Dermis microvascular lymphatic vessel endothelial cell (primary cell): ENCODE data around the gene KIF4A. TPM values are rescaled to one million over a fixed set of nuclear protein-coding genes. Genes with fewer than 3 reads are reported as not detected.
"Not testable (repeated sequence)": the region's sequence is repeated elsewhere in the genome, so short reads cannot be mapped to it uniquely, and the experiment has no call there.

Source experiments
- DNase-seq, 2 donors: peaks; one replicate each; pipeline versions ENCODE4 v3.0.0 to v3.0.0-alpha.2; 2010; ENCODE audit warnings: low read depth in 2 of 2
- total RNA-seq: library from RNA; depleted of rRNA; stranded (reverse); fragments of >200 nt; gene quantifications from 2 replicates; pipeline ENCODE4 v1.2.1, GENCODE V29; 2014

Gene KIF4A
- total RNA-seq, 1 donor from 2014 or later = 9.5 TPM

DNA sequence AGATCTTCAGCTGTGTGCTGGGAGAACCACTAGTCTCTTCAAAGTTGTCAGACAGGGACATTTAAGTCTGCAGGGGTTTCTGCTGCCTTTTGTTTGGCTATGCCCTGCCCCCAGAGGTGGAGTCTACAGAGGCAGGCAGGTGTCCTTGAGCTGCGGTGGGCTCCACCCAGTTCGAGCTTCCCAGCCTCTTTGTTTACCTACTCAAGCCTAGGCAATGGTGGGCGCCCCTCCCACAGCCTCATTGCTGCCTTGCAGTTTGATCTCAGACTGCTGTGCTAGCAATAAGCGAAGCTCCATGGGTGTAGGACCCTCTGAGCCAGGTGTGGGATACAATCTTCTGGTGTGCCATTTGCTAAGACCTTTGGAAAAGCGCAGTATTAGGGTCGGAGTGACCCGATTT is 78.8 kb downstream of the KIF4A start:
- DNase-seq = not testable (repeated sequence)

DNA sequence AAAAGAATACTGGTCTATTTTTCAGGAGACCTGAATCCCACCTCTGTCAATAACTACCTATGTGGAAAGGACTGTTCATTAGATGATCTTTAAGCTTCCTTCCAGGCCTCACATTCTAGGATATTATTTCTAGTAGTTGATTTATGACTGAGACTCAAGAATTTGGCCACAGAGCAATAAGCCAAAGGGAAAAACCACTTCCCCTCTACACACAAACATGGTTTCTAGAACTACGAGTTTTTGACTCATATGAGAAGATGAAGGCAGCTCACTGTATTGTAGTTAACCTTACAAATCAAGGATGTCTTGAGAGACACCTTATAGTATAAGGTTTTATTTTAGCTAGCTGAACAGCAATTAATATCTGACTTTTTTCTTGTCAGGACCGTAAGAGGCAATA is 96.3 kb downstream of the KIF4A start:
- no peak for DNase-seq

DNA sequence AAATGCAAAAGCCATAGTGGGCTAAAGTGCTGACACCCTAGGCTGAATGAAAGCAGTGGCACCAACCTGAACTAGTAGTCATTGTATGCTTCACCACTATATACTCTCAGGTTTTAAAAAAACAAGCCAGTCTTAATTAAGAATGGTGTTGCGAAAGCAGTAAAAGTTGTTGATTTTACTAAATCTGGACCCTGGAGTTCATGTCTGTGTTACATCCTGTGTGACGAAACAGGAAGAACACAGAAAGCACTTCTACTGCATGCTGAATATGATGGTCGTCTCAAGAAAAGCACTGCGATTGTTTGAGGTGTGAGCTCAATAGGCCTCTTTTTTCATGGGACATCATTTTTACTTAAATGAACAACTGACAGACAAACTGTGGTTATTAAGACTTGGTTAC is 109.0 kb downstream of the KIF4A start:
- peak; percentile 6 to 27 for DNase-seq

- DNase-seq = not testable (repeated sequence)
Measured at GRCh38 chrX:70400181-70400580, 110.3 kb downstream of the KIF4A start.

GRCh38 chrX:70402721-70403120 is 112.8 kb downstream of the KIF4A start:
- no peak for DNase-seq

- DNase-seq = no peak
Measured at GRCh38 chrX:70405003-70405402, 115.1 kb downstream of the KIF4A start.

DNA sequence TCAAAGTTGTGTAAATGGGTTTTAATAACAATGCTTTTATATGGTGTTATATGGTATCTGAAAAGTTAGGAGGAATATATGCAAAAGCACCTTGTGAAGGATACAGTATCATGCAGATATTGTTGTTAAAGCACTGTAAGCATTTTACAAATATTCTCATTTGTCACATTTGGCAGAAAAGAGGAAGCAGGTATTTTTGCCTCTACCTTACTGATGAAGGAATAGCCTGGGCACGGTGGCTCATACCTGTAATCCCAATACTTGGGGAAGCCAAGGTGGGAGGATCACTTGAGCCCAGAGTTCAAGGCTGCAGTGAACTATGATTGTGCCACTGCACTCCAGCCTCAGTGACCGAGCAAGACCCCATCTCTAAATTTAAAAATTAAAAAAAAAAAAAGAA is 121.0 kb downstream of the KIF4A start:
- DNase-seq = no peak

GRCh38 chrX:70411475-70411874 is 121.6 kb downstream of the KIF4A start:
- DNase-seq = no peak

DNA sequence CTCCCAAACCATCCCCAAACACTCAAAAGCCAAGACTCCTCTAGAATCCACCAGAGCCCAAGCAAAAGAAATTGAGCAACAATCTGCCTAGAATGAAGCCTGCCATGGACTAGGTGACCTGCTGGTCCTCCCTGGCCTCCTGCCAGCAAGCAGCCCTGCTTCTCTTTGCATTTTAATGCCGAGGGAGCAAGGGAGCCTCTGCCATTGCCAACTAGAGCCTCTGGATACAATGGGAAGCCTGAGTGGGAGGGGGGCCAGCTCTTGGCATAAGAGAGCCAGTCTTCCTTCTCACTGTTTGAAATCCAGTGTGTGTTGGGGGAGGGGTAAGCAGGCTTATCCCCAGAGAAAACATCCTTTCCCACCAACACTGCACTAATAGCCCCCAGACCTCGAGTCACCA is 131.7 kb downstream of the KIF4A start:
- DNase-seq = no peak

DNA sequence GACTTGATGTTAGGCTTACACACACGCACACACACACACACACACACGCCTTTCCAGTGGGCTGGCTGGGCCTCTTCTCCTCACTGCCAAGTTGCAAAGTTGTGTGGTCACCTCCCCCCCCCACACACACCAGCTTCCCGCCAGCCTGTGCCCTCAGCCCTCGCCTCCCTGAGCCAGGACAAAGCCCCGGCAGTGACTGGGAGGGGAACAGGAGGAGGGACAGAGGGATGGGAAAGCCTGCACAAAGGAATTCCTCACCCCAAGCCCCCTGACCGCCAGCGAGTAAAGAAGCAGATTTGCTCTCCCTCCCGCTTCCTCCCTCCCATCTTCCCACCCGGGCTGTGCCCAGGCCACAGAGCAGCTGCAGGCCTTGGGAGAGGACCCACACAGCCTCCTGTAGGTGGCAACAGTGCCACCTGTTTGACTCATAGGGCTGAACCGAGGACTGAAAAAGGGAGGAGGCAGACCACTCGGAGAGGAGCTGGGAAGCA is 133.0 kb downstream of the KIF4A start, which contains the start of gene GDPD2:
Gene GDPD2 (plus strand): TSS at position 464 of the 491 bp plus-strand sequence. CDS start 1,671 bp downstream, outside the sequence.
- DNase-seq = no peak

DNA sequence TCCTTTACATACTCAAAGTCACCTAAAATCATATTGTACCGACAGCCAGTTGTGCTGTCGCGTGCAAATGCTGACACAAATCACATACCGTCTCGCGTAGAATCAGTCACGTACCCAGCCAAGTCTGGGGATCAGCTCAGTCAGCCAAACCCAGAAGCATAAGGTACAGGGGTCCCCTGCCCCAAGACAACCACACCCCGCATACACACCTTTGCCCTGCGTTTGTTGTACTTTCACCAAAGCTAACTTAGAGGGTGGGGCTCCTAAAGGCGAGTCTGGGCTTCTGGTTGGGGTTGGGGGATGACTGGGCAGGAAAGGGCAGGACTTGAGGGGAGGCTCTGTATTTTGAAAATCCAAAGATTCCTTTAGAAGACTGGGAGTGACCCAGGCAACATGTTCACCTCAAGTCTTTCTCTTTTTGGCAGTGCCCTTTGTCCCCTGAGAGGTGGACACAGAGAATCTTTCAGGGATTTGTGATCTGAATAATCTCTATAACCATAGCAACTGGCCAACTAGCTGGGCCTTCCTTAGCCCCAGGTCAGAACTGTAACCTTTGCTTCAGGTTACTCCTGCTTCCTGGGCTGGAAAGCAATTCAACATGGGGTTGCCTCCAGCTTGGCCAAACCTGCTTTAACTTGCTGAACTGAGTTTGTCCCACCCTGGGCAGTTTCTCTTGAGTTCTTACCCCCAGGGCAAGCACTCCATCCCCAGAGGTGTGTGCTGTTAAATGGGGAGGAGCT is 134.2 kb downstream of the KIF4A start:
- DNase-seq = no peak

- no peak for DNase-seq
Measured at GRCh38 chrX:70424801-70425200, 134.9 kb downstream of the KIF4A start.

GRCh38 chrX:70426286-70427278 is 136.7 kb downstream of the KIF4A start:
- no peak for DNase-seq

DNA sequence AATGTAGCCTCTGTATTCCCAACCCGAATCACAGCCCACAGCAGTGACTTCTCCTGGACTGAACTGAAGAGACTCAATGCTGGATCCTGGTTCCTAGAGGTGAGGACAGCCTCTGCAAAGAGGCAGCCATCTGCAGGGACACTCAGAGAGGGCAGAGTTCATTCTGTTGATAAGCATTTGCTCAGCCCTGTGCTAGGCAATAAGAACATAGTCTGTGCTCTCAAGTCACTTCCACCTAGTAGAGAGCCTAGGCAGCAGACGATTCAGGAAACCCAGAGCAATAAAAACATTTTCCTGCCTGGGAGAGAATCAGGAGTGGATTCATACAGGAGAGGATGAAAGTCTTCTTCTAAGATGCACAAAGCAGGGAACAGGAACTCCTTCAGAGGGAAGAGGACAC is 137.5 kb downstream of the KIF4A start:
- DNase-seq = no peak

DNA sequence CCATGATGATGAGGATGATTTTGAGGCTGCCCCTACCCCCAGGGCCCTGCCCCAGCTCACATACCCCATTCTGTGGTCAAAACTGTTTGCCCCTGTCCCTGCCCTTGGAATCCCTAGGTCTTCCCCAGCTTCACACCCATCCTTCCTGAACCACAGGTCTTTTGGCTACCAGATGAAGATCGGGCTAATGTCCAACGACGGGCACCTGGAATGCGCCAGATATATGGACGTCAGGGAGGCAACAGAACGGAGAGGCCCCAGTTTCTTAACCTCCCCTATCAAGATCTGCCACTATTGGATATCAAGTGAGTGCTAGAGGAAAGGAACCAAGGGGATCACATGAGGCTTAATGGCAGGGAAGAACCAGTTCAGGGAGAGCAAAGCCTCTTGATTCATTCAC is 139.9 kb downstream of the KIF4A start:
- no peak for DNase-seq

DNA sequence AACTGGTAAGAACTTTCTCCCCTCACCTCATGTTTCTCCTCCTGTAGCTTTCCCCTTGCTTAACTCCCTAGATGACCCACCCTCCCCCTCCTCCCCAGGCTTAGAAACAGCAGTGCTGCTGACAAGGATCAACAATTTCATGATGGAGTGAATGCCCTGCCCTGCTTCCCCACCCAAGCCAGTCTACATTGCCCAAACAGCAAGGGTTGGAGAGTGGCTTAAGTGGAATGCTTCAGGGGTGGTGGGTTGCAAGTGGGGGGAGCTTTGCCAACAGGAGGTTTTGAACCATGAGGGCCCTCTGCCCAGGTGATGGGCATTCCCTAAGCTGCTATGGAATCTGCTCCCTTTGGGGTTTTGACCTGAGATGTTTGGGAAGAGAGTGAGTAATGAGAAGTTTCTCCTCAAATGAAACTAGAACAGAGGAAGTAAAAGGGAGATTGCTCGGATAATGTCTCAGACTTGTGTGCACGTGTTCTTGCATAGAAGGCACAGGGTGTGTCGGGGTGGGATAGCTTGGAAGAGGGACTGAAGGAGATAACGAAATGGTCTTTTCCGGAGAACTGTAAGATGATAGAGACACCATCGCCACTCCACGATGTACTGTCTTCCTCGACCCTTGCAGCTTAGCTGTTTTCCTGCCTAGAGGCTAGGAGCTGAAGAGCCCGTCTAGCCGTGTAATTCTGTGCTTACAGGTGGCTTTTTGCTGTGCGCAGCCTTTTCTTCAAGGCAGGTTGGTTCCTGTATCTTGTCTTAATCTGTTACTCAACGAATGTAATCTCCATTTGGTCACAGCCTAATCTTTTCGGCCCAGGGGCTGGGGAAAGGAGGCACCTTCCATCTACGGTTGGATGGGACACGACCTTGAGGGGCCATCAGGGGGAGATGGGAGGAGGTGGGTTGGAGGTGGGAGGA is 143.3 kb downstream of the KIF4A start:
- no peak for DNase-seq

- DNase-seq = peak; percentile 50 to 61
Measured at GRCh38 chrX:70433848-70434351, 144.0 kb downstream of the KIF4A start.

- peak; percentile 54 to 78 for DNase-seq
Measured at GRCh38 chrX:70434352-70434866, 144.5 kb downstream of the KIF4A start.

- DNase-seq = no peak
Measured at GRCh38 chrX:70434914-70435586, 145.1 kb downstream of the KIF4A start.

DNA sequence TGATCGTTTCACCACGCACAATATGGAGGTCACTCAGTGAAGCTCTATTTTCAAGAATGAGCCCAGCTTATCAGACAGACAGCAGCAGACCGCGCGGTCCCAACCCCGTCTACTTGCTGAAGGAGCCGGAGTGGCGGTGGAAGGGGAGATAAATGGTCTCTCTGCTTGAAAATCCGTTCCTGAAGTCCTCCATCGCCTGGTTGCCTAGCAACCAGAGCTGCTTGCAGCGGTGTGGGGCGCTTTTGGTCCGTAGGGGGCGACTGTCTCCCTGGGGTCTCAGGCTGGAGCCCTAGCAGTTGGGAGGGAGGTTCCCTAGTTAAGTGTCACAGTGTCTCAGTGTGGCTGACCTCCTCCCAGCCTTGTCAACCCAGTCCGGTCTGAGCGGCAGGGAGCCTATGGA is 146.4 kb downstream of the KIF4A start:
- DNase-seq = no peak
